H1 (cell line): ENCODE measurements around the gene ACACB. TPM values are rescaled to one million over a fixed set of nuclear protein-coding genes. Genes with fewer than 3 reads are reported as not detected.
A peak's percentile ranks its signal among the peaks of the same experiment; 100 is the strongest.

ENCODE experiments used
- CTCF ChIA-PET: fragments of 300-600 bp; sonication (Branson Sonifier 250); formaldehyde crosslinking; loops from one replicate; lab custom pipeline; 2021; ENCODE audit not compliant: partially characterized antibody; lab: Charles Lee
- POLR2A ChIA-PET: fragments of 300-600 bp; sonication (Branson Sonifier 250); formaldehyde crosslinking; loops from one replicate; lab custom pipeline; 2021; ENCODE audit warnings: inconsistent platforms; ENCODE audit not compliant: partially characterized antibody; lab: Charles Lee
- DNase-seq, 2 experiments: peaks; one replicate each; pipeline versions ENCODE4 v3.0.0 to v3.0.0-alpha.2; 2010 to 2022; ENCODE audit warnings: low spot score in 2 of 2, low read depth in 1 of 2, mixed read lengths in 1 of 2
- FAIRE-seq: peaks from 2 replicates; lab custom pipeline; 2011; peaks lifted over from hg19 to GRCh38; lab: Jason Lieb, UNC
- H2AFZ ChIP-seq: 2 replicates; pipeline ENCODE4 v1.8.1; 2012; ENCODE audit warnings: low read length, inconsistent platforms
- H2AK5ac ChIP-seq: 2 replicates; pipeline ENCODE4 v1.6.1; 2013; ENCODE audit warnings: low read depth, low read length
- H2BK120ac ChIP-seq: replicated peaks from 2 replicates; pipeline ENCODE3; 2013; ENCODE audit warnings: low read depth, low read length, inconsistent platforms
- H2BK12ac ChIP-seq: 2 replicates; pipeline ENCODE4 v1.6.1; 2013; ENCODE audit warnings: low read depth, low read length
- H2BK15ac ChIP-seq: 2 replicates; pipeline ENCODE4 v1.6.1; 2013; ENCODE audit warnings: low read length
- H2BK20ac ChIP-seq: 2 replicates; pipeline ENCODE4 v1.6.1; 2013; ENCODE audit warnings: low read length
- H2BK5ac ChIP-seq: 2 replicates; pipeline ENCODE4 v1.6.1; 2013; ENCODE audit warnings: low read depth, low read length
- H3K14ac ChIP-seq: 2 replicates; pipeline ENCODE4 v1.6.1; 2013; ENCODE audit warnings: inconsistent platforms; ENCODE audit not compliant: insufficient read length
- H3K18ac ChIP-seq: 2 replicates; pipeline ENCODE4 v1.6.1; 2013; ENCODE audit warnings: low read length; ENCODE audit errors: extremely low read depth
- H3K23ac ChIP-seq: 2 replicates; pipeline ENCODE4 v1.6.1; 2013; ENCODE audit warnings: inconsistent platforms; ENCODE audit not compliant: insufficient read length
- H3K23me2 ChIP-seq: 2 replicates; pipeline ENCODE4 v1.6.1; 2013; ENCODE audit warnings: low read depth, low read length
- H3K27ac ChIP-seq: 2 replicates; pipeline ENCODE4 v1.6.1; 2011; ENCODE audit warnings: low read depth, low read length, inconsistent platforms
- H3K27me3 ChIP-seq, 4 experiments: replicated peaks in 1 of 4; 1 replicate in 1 of 4; 2 replicates in 3 of 4; pipeline versions ENCODE4 v1.6.1 to v1.8.1; 2011 to 2013; ENCODE audit warnings: low read length in 3 of 4, mild to moderate bottlenecking in 3 of 4, inconsistent platforms in 2 of 4, mixed read lengths in 2 of 4, moderate library complexity in 1 of 4; ENCODE audit not compliant: control insufficient read depth in 3 of 4, insufficient read depth in 3 of 4; ENCODE audit errors: extremely low read depth in 1 of 4
- H3K36me3 ChIP-seq, 4 experiments: 2 replicates each; pipeline versions ENCODE4 v1.6.1 to v1.8.1; 2011 to 2013; ENCODE audit warnings: mild to moderate bottlenecking in 4 of 4, low read length in 3 of 4, moderate library complexity in 2 of 4, control low read depth in 1 of 4, inconsistent platforms in 1 of 4; ENCODE audit not compliant: insufficient read depth in 4 of 4, control insufficient read depth in 2 of 4
- H3K4ac ChIP-seq: replicated peaks from 2 replicates; pipeline ENCODE3; 2013; ENCODE audit warnings: low read length, low read depth, mixed read lengths, inconsistent platforms; ENCODE audit not compliant: insufficient read length
- H3K4me1 ChIP-seq, 4 experiments: replicated peaks in 1 of 4; 1 replicate in 1 of 4; 2 replicates in 3 of 4; pipeline versions ENCODE4 v1.6.1 to v1.8.1; 2011 to 2013; ENCODE audit warnings: low read length in 3 of 4, inconsistent platforms in 2 of 4, mixed read lengths in 1 of 4; ENCODE audit not compliant: insufficient read depth in 4 of 4, control insufficient read depth in 3 of 4
- H3K4me2 ChIP-seq, 2 experiments: 2 replicates each; pipeline versions ENCODE4 v1.6.1 to v1.8.1; 2011 to 2013; ENCODE audit warnings: low read depth in 2 of 2, low read length in 2 of 2, control low read depth in 1 of 2, inconsistent platforms in 1 of 2, mild to moderate bottlenecking in 1 of 2; ENCODE audit not compliant: insufficient read depth in 1 of 2
- H3K4me3 ChIP-seq, 4 experiments: fragments of 200-600, 300-600 bp in 1 of 4; sonication (generic), shearing (Covaris generic), sonication (Bioruptor Twin) in 1 of 4; 2 replicates each; pipeline versions ENCODE4 v1.5.1 to v1.8.1; 2011 to 2016; ENCODE audit warnings: low read length in 4 of 4, low read depth in 3 of 4, control low read depth in 2 of 4, inconsistent platforms in 2 of 4, mild to moderate bottlenecking in 2 of 4, mixed read lengths in 1 of 4, moderate library complexity in 1 of 4; ENCODE audit not compliant: insufficient read depth in 2 of 4; ENCODE audit errors: extremely low read depth in 1 of 4
- H3K56ac ChIP-seq: replicated peaks from 2 replicates; pipeline ENCODE3; 2013; ENCODE audit warnings: low read depth, mild to moderate bottlenecking, mixed read lengths, low read length, inconsistent platforms; ENCODE audit not compliant: insufficient read length
- H3K79me1 ChIP-seq: 2 replicates; pipeline ENCODE4 v1.6.1; 2013; ENCODE audit warnings: low read depth, low read length, control low read depth
- H3K79me2 ChIP-seq, 2 experiments: 2 replicates each; pipeline versions ENCODE4 v1.6.1 to v1.8.1; 2012 to 2013; ENCODE audit warnings: low read length in 2 of 2, mild to moderate bottlenecking in 2 of 2, inconsistent platforms in 1 of 2; ENCODE audit not compliant: insufficient read depth in 2 of 2, control insufficient read depth in 1 of 2
- H3K9ac ChIP-seq, 4 experiments: replicated peaks in 1 of 4; 1 replicate in 1 of 4; 2 replicates in 3 of 4; pipeline versions ENCODE4 v1.6.1 to v1.8.1; 2011 to 2013; ENCODE audit warnings: low read depth in 3 of 4, low read length in 3 of 4, control low read depth in 2 of 4, mild to moderate bottlenecking in 2 of 4, moderate library complexity in 2 of 4, inconsistent platforms in 1 of 4; ENCODE audit errors: extremely low read depth in 1 of 4
- H3K9me3 ChIP-seq, 2 experiments: 2 replicates each; pipeline versions ENCODE4 v1.6.1 to v1.8.1; 2012 to 2013; ENCODE audit warnings: mild to moderate bottlenecking in 2 of 2, moderate library complexity in 2 of 2, control low read depth in 1 of 2, inconsistent platforms in 1 of 2, low read depth in 1 of 2, low read length in 1 of 2, mixed read lengths in 1 of 2; ENCODE audit not compliant: insufficient read depth in 2 of 2
- H4K20me1 ChIP-seq, 2 experiments: replicated peaks in 1 of 2; 2 replicates each; pipeline versions ENCODE3 to v1.8.1; 2011 to 2013; ENCODE audit warnings: inconsistent platforms in 2 of 2, low read length in 2 of 2, mild to moderate bottlenecking in 1 of 2; ENCODE audit not compliant: insufficient read depth in 2 of 2, control insufficient read depth in 1 of 2
- H4K5ac ChIP-seq: 2 replicates; pipeline ENCODE4 v1.6.1; 2013; ENCODE audit warnings: low read length, low read depth, mixed read lengths, inconsistent platforms; ENCODE audit not compliant: insufficient read length
- H4K8ac ChIP-seq: 2 replicates; pipeline ENCODE4 v1.8.0; 2013; ENCODE audit warnings: mild to moderate bottlenecking, moderate library complexity, low read length, inconsistent platforms; ENCODE audit not compliant: insufficient read depth; ENCODE audit errors: extremely low read depth
- H4K91ac ChIP-seq: replicated peaks from 2 replicates; pipeline ENCODE3; 2013; ENCODE audit warnings: low read length, mixed read lengths, inconsistent platforms; ENCODE audit not compliant: insufficient read length
- BRCA1 ChIP-seq: IDR thresholded peaks from 2 replicates; pipeline ENCODE4 v1.6.1; 2012; ENCODE audit warnings: low read depth, low read length, improper control_type of control experiment
- EP300 ChIP-seq, 2 experiments: IDR thresholded peaks; 1 replicate in 1 of 2; 2 replicates in 1 of 2; pipeline ENCODE4 v1.6.1; 2011 to 2012; ENCODE audit warnings: low read depth in 2 of 2, low read length in 2 of 2, mild to moderate bottlenecking in 2 of 2, borderline replicate concordance in 1 of 2, inconsistent platforms in 1 of 2, moderate library complexity in 1 of 2
- GTF2F1 ChIP-seq: IDR thresholded peaks from 2 replicates; pipeline ENCODE4 v1.6.1; 2012; ENCODE audit warnings: low read depth, low read length, improper control_type of control experiment, borderline replicate concordance
- KDM1A ChIP-seq: fragments of 200-600, 300-600 bp; sonication (generic); IDR thresholded peaks from 2 replicates; pipeline ENCODE4 v1.7.1; 2016; ENCODE audit warnings: mild to moderate bottlenecking, low read length, borderline replicate concordance
- KDM4A ChIP-seq: IDR thresholded peaks from one replicate; pipeline ENCODE4 v1.7.1; 2012; ENCODE audit warnings: low read depth, mild to moderate bottlenecking, moderate library complexity, low read length, inconsistent platforms; ENCODE audit not compliant: severe bottlenecking
- MAFK ChIP-seq: IDR thresholded peaks from 2 replicates; pipeline ENCODE4 v1.6.1; 2012; ENCODE audit warnings: low read depth, mild to moderate bottlenecking, improper control_type of control experiment, low read length
- POU5F1 ChIP-seq: IDR thresholded peaks from 2 replicates; pipeline ENCODE4 v1.6.1; 2011; ENCODE audit warnings: low read depth, mild to moderate bottlenecking, low read length, moderate library complexity
- RXRA ChIP-seq: IDR thresholded peaks from 2 replicates; pipeline ENCODE4 v1.6.1; 2011; ENCODE audit warnings: low read depth, mild to moderate bottlenecking, low read length, moderate library complexity; ENCODE audit not compliant: insufficient read depth
- SAP30 ChIP-seq: fragments of 300-600 bp; sonication (generic); IDR thresholded peaks from 2 replicates; pipeline ENCODE4 v1.7.1; 2012; ENCODE audit warnings: low read length, moderate library complexity, mild to moderate bottlenecking, inconsistent platforms; ENCODE audit not compliant: insufficient read depth, insufficient replicate concordance
- SIN3A ChIP-seq, 2 experiments: IDR thresholded peaks in 1 of 2; conservative IDR thresholded peaks in 1 of 2; 2 replicates each; pipeline ENCODE4 v1.6.1; 2011 to 2012; ENCODE audit warnings: low read length in 2 of 2, improper control_type of control experiment in 1 of 2, low read depth in 1 of 2, mild to moderate bottlenecking in 1 of 2
- TAF1 ChIP-seq: IDR thresholded peaks from 2 replicates; pipeline ENCODE4 v1.6.1; 2011; ENCODE audit warnings: mild to moderate bottlenecking, low read depth, low read length
- TBP ChIP-seq: IDR thresholded peaks from 2 replicates; pipeline ENCODE4 v1.6.1; 2011; ENCODE audit warnings: low read depth, low read length, improper control_type of control experiment
- TEAD4 ChIP-seq: IDR thresholded peaks from 2 replicates; pipeline ENCODE4 v1.6.1; 2012; ENCODE audit warnings: low read depth, low read length, inconsistent platforms, mixed read lengths
- WGBS, 2 experiments: shearing (Covaris generic) in 1 of 2; methylation state at CpG; one replicate each; pipeline versions ENCODE4 v1.1.6 to v1.1.7; 2013 to 2015; ENCODE audit warnings: low lambda C conversion rate in 2 of 2, mixed read lengths in 2 of 2, inconsistent platforms in 1 of 2, low coverage in 1 of 2, missing lambda C conversion rate in 1 of 2; ENCODE audit not compliant: insufficient replicate concordance in 2 of 2, insufficient coverage in 1 of 2, insufficient read length in 1 of 2; ENCODE audit errors: extremely low coverage in 1 of 2, missing lambda C conversion rate in 1 of 2; 5-methylcytosine and 5-hydroxymethylcytosine counted together
- polyA plus RNA-seq, 7 experiments: library from polyadenylated mRNA; depleted of rRNA in 3 of 7; stranded (reverse) in 5 of 7; unstranded in 2 of 7; fragments of >200 nt in 5 of 7; fragments of 200-250 nt in 2 of 7; gene quantifications; 1 replicate in 5 of 7; 2 replicates in 1 of 7; 4 replicates in 1 of 7; pipeline versions ENCODE4 v1.2.1 to v1.2.3, GENCODE V29; 2011 to 2013; ENCODE audit warnings: missing spikeins in 2 of 7, mixed read lengths in 2 of 7
- total RNA-seq: library from RNA; stranded (reverse); fragmentation: NEBNext Ultra II Directional; extraction: Animal tissue kit (Norgen Biotek cat#: 25700); gene quantifications from 2 replicates; pipeline ENCODE4 v1.2.1, GENCODE V29; 2021

The ACACB gene
- total and polyA plus RNA-seq, 2 of the 8 experiments (the other 6 are each of a cell fraction or from before 2014, with no cell fraction given): 5.8 to 15.3 TPM

DNA sequence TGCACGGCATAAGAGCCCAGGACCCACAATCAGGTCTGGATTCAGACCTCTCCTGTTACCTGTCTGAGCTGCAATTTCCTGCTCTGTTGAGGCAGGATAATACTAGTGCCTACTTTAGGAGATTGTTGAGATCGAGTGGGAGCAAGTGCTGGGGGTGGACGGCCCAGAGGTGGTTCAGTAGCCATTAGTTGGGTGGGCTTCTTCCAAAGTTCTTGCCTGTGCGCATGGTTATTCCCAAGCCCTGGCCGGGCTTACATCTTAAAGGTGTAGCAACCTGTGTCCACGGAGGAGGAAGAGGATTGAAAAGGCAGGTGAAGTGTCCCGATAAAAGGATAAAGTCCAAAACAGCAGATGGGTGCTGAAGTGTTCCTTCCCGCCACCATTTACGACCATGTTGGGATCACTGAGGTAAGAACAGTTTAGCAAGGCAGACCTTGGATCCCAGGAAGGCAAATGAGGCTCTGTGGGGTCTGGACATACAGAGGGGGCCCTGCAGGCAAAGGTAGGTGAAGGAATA lies 33.8 kb downstream of the ACACB start:
- Histone ChIP-seq H3K56ac (no peak overlapping the region), H3K14ac (no peak overlapping the region), H3K79me2 (no peaks in the 10 kb centered on the region), H3K9me3 (no peaks in the 10 kb centered on the region), H3K79me1 (no peaks in the 10 kb centered on the region), H3K23ac (no peak overlapping the region), H3K23me2 (peaks cover 7% of the 10 kb centered on the region), H4K91ac (no peak overlapping the region), H3K18ac (no peak overlapping the region), H3K27me3 (no peaks in the 10 kb centered on the region; a peak in 2 of 7 replicates), H3K36me3 (no peaks in the 10 kb centered on the region), H4K5ac (no peak overlapping the region), H3K4me1 (peaks cover 0 to 3% (median 3%) of the 10 kb centered on the region in 4 experiments; a peak in 3 of 7 replicates), H2AFZ (0 out of 2 replicates have a peak overlapping the region, but pooled peaks have one; percentile 54), H4K20me1 (no peaks in the 10 kb centered on the region), H2BK15ac (no peak overlapping the region), H3K4me2 (no peak overlapping the region), H3K9ac (no peak overlapping the region), H4K8ac (peak overlapping the region; percentile 71; the same call in 1 of the 2 replicates), H2BK5ac (no peak overlapping the region), H2AK5ac (no peak overlapping the region), H2BK120ac (no peak overlapping the region), H2BK20ac (no peak overlapping the region), H3K27ac (no peak overlapping the region), H3K4ac (no peak overlapping the region), H3K4me3 (no peak overlapping the region), H2BK12ac (no peak overlapping the region)
- FAIRE-seq (no peak), DNase-seq (no peak)
- ChIA-PET POLR2A (interaction anchor here (2.2 kb wide), 1 partner anchor 10 kb away, joined by 5 read pairs; no protein-coding TSS in a partner anchor), CTCF (interaction anchor here (1.0 to 2.2 kb wide), 2 partner anchors 16 to 237 kb away, joined by 3 to 8 read pairs; no protein-coding TSS in a partner anchor)
- WGBS, 2 experiments: 90% methylated on average over 9 of the region's 9 CpGs; no CpG with 5 or more reads in 1 of the 2 experiments
- TF ChIP-seq BRCA1 (no peak), SIN3A (conservative IDR thresholded peaks at IDR 0.05 in 1 of 2, IDR thresholded peaks at IDR 0.05 in 1 of 2; ENCODE audit: low read depth in 1 of 2, low read length in 2 of 2) (no peak), SAP30 (no peak), TAF1 (no peak), GTF2F1 (no peak), KDM4A (no peak), TEAD4 (no peak), POU5F1 (no peak), KDM1A (no peak), EP300 (IDR thresholded peaks at IDR 0.05; ENCODE audit: borderline replicate concordance in 1 of 2, low read depth in 2 of 2, low read length in 2 of 2) (no peak), MAFK (no peak), TBP (no peak), RXRA (no peak)
